Activated CD4-positive, alpha-beta T cell treated with anti-CD3 and anti-CD28 coated beads, Interleukin-2, amount 50 U/mL, for 24 hours (primary cell): ENCODE measurements around the gene ROR1.

Experiments used
- DNase-seq, 2 donors: peaks; one replicate each; pipeline ENCODE4 v3.0.0-alpha.2; 2020; ENCODE audit warnings: low read depth in 1 of 2, low spot score in 1 of 2

ROR1 gene

GRCh38 chr1:63880958-63881576 is 107.2 kb downstream of the ROR1 start:
- no peak for DNase-seq

DNA sequence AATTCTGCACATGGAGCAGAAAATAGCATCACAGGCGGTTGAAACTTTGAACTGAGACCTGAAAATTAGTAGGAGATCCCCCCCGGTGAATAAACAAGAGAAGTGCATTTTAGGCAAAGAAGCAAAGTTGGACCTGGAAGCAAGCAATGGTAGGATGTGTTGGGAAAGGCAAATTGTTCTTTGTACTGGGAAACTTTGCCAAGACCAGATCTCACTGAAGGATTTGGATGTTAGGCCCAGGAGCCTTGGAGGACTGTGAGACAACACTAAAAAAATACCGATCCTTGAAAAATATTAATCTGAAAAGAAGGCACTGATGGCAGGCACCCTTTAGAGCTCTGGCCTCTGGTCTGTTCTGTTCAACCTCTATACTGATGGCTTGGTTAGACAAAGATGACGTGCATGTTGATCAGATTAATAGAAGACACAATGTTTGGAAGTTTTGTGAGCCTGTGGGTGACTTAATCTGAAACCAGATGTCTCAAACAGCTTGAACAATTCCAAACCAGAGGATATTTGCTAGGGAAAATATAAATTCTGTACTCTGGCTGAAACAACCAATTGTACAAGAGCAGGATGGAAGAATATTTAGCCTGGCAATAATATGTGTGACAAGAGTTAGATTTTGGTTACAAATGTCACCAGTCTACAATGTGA is 108.4 kb downstream of the ROR1 start:
- DNase-seq = no peak

DNA sequence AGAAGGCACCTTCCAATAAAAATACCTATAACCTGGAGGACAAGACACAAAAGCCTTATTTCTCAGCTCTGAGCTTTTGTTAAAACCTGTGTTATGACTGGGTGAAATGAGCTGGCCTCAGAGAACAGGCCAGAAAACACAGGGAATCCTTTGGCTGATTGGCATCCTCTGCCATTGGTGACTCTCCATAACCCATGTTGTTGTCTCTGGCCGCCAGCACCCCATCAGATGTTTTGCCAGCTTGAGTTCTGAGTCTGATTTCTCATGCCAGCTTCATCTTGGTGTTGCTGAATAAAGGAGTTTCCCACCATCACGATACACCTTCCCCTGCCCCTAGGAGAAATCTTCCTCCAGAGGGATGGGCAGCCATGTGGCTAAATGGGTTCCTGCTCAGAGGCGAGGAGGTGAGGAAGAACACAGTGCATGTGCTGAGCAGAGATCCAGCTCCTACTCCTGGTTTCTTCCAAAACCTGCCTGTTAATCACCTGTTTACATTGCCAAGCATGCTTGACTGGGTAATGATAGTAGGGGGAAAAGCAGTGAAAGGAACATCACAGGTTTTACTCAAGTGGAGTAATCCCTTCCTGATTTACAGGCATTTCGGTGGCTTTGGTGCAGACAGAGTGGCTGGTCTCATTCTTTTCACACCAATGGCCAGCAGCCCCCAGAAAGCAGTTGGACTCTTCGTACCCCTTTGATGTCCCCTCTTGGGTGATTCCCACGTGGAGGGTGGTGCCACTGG is 109.8 kb downstream of the ROR1 start:
- DNase-seq = no peak

- no peak for DNase-seq
Measured at GRCh38 chr1:63884486-63884885, 110.7 kb downstream of the ROR1 start.

- DNase-seq = no peak
Measured at GRCh38 chr1:63885899-63886298, 112.1 kb downstream of the ROR1 start.

DNA sequence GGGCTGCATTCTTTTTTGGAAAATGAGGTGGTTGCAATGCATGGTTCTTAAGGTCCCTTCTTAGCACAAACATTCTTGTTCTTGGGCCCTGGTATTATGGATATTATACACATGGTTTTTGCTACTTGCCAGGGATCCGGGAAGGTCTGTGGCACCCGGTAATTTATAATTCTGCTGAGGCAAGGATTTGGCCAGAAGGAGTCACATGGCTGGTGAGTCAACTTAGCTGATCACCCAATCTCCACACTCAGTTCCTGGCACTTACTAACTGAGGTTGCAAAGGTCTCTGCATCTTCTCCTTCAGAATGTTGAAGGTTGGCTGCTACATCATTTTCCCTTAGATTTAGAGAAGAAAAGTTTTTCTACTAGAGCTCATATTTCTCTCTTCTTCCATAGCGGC is 112.5 kb downstream of the ROR1 start:
- no peak for DNase-seq

- no peak for DNase-seq
Measured at GRCh38 chr1:63887809-63888208, 114.0 kb downstream of the ROR1 start.

- DNase-seq = no peak
Measured at GRCh38 chr1:63888984-63889383, 115.2 kb downstream of the ROR1 start.

GRCh38 chr1:63890468-63890867 is 116.7 kb downstream of the ROR1 start:
- DNase-seq = no peak

DNA sequence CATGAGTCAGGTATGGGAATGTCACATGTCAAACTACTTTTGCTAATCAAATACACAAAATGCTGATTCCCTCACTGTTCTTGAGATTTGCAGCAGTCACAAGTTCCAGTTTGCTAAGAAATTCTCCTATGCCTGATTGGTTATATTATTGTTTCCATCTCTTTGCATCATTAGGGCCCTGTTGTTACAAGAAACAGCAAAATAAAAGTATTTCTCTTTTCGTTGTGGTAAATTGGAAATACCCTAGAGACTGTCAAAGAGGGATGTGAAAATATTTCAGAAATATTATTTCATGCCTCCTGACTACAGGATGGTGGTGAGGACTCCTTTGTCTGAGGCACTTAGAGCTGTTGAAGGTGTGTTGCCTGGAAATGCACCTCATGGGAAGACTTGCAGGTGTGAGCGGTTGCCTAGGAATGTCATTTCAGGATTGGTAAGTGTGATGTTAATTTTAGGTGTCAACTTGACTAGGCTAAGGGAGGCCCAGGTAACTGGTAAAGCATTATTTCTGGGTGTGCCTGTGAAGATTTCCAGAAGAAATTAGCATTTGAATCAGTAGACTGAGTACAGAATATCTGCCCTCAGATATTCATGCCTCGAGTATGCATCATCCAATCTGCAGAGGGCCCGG is 117.4 kb downstream of the ROR1 start:
- DNase-seq = no peak

- no peak for DNase-seq
Measured at GRCh38 chr1:63892632-63893395, 119.0 kb downstream of the ROR1 start.

DNA sequence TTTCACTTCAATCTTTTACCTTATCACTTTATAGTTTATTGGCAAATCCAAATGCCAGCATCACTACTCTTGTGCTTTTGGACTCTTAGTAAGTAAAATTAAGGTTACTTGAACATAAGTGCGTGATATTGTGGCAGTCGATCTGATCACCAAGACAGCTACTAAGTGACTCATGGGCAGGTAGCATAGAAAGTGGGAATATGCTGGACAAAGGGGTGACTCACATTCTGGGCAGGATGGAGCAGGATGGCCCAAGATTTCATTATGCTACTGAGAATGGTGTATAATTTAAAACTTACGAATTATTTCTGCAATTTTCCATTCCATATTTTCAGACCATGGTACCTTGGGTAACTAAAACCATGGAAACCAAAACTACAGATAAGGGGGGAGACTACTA is 120.2 kb downstream of the ROR1 start:
- DNase-seq = no peak

- DNase-seq = no peak
Measured at GRCh38 chr1:63894627-63895265, 120.9 kb downstream of the ROR1 start.

- DNase-seq = no peak
Measured at GRCh38 chr1:63896755-63897154, 122.9 kb downstream of the ROR1 start.

- no peak for DNase-seq
Measured at GRCh38 chr1:63898428-63899196, 124.8 kb downstream of the ROR1 start.

DNA sequence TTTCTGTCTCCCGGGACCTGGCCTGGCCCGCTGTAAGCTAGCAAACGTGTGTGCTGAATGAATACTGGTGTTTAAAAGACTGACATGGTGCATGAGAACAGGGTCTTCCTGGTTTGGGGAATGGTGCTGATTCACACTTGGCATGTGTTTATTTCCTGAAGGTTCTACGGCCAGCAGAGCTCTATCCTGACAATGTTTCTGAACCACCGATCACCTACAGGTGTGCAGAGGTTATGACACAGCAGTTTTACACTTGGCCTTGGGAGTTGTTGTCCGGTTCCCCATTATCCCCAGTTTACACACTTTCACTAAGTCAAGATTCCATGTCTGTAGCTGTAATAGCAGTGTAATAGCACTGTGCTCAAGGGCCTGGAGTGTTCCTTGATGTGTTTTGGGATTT is 127.3 kb downstream of the ROR1 start:
- DNase-seq = no peak

DNA sequence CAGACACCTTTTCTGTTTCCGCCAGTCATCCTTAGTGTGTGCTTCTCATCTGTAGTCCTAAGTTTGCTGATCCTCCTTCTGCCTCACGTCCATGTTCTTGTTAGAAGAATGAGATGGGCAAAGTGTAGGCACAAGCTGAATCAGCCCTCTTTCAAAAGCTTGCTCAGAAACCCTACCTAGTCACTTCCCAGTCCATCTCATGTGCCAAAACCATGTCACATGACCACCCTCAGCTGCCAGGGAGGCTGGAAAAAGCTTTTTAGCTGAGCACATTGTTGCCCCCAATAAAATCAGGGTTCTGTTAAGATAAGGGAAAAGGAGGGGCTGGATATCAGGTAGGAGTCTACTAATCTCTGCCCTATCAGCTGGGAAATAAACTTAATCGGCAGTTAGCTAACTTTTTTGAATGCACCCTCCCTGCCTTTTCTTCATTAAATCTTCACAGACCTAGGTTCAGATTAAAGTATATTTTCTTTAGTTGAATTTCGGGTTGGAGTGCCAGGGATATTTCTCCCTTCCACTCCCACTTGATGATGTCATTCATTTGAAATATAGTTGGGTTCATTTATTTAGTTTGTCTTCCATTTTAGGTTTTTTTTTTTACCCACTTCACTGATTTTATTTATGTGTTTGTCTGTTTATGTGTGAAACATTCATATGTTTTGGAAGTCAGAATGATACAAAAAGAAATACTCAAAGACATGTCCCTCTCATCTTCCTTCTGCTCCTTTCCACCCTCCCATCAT is 129.2 kb downstream of the ROR1 start:
- DNase-seq = no peak

GRCh38 chr1:63903947-63904610 is 130.3 kb downstream of the ROR1 start:
- no peak for DNase-seq

DNA sequence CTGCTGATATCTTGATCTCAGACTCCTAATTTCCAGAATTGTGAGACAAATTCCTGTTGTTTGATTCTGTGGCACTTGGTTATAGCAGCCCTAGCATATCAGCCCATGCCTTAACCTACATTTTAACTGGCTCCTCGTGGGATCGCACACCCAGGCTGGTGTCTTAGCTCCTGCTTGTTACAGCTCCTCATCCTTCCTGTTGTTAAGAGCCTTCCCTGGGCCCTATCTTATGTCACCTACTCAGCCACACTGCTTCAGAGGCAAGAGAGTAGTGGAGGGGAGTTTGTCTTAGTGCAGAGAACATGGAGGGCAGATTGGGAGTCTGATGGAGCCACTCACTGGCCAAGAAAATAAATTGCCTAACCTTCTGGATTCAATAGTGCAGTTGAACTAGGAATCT is 131.0 kb downstream of the ROR1 start:
- DNase-seq = no peak
